Measurements from ENCODE around the gene RAB9B.

Gene RAB9B, protein sequence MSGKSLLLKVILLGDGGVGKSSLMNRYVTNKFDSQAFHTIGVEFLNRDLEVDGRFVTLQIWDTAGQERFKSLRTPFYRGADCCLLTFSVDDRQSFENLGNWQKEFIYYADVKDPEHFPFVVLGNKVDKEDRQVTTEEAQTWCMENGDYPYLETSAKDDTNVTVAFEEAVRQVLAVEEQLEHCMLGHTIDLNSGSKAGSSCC

DNA sequence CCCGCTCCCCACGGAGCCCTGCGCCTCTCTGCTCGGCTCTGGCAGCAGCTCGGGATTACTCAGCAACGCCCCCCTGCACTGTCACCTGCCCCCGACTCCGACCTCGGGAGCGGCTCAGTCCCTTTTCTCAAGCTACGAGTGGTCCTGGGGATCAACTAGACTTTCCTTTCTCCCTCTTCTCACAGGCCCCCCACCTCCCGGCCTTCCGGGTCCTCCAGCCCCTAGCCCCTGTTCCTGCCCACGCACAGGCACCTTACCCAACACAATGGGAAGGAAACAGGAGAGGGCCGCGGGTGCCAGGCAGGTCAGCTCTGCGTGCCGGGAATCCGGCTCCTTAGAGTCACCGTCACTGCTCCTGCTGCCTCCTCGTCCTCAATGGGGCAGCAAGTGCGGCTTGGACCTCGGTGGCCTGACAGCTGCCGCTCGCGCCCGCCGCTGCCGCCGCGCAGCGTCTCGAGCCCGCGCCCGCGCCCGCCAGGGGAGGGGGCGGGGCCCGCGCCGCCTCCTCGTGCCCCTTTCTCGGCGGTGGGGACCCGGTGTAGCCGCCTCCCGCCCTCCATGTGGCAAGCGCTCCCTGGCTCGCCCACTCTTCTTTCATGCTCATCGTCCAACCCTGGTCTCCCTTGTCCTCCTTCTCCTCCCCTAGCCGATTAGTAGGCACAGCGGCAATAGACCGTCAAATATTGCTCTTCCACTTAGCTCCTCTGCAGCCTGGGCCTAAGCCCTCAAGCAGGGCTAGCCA, at the start of gene RAB9B:
TSS of gene RAB9B (minus strand) at position 455 of the 742 bp plus-strand sequence. CDS start 6,473 bp downstream, outside the sequence.
- Histone ChIP-seq H3K4me3 (ENCODE audit: low read depth, low read length) (peak within 1 kb of the TSS; percentile 71), H3K4me1 (ENCODE audit: control insufficient read depth, insufficient read depth, low read length) (no peaks in the 10 kb centered on the region), H3K36me3 (ENCODE audit: control insufficient read depth, insufficient read depth, low read length) (no peaks in the 10 kb centered on the region), H3K9ac (ENCODE audit: low read length) (no peak within 1 kb of the TSS), H3K27me3 (ENCODE audit: control insufficient read depth, insufficient read depth, low read length) (peaks cover 71% of the 10 kb centered on the region), H3K9me3 (ENCODE audit: control insufficient read depth, insufficient read depth, low read depth, low read length) (no peaks in the 10 kb centered on the region), H3K27ac (ENCODE audit: low read depth, low read length) (no peak within 1 kb of the TSS)

DNA sequence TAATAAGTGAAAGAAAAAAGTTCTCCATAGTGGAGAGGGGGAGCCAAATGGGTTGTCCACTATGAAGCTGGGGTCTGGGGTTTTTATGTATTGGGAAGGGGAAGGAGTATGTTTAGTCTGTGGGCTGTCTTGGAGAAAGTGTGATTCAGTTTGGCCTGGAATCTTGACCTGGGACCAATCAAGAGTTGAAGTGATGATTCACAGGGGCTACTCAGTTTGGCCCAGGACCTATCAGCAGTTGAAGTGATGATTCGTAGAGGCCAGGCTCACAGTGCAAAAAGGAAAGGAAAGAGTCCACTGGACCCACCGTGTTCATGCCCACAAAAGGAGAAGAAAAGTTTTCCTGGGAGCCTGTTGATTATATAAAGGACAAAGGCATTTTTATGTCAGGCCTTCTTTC, 47.3 kb upstream of the RAB9B start:
- Histone ChIP-seq H3K9ac (ENCODE audit: low read length) (no peak overlapping the region), H3K9me3 (ENCODE audit: control insufficient read depth, insufficient read depth, low read depth, low read length) (no peaks in the 10 kb centered on the region), H3K27ac (ENCODE audit: low read depth, low read length) (no peak overlapping the region), H3K36me3 (ENCODE audit: control insufficient read depth, insufficient read depth, low read length) (no peaks in the 10 kb centered on the region), H3K4me3 (ENCODE audit: low read depth, low read length) (no peak overlapping the region), H3K27me3 (ENCODE audit: control insufficient read depth, insufficient read depth, low read length) (no peaks in the 10 kb centered on the region; the same call in 1 of the 2 replicates), H3K4me1 (ENCODE audit: control insufficient read depth, insufficient read depth, low read length) (peaks cover 4% of the 10 kb centered on the region; the same call in 1 of the 2 replicates)

DNA sequence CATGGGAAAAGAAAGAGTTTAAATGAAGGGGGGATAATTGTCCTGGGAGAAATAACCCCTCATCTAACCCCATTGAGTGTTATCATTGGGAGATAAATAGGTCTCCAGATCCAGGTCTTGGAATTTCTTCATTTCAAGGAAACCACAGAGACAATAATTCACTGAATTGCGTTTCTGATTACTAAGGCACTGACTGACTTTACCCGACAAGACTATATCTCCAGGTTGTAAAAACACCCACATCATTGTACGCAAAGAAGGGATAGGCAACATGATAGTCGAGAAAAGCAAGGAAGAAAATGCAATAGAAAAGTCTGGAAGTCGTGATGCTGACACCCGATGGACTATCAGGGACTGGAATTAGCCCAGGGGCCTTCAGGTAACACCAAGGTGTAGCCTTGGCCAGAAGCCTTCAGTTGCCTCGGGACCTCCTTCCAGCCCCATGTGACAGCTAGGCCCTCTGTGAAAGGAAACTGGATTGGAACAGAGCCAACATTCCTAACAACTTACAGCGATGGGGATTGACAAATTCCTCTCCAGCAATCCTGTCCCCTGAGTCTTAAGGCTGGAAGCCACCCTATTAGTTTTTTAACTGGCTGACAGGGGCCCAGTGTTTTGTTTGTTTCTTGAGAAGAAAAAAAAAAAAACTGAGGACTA, 46.5 kb upstream of the RAB9B start:
- no peaks in the 10 kb centered on the region for H3K9me3 ChIP-seq (ENCODE audit: control insufficient read depth, insufficient read depth, low read depth, low read length)
- H3K27me3 ChIP-seq (ENCODE audit: control insufficient read depth, insufficient read depth, low read length), result no peaks in the 10 kb centered on the region; the same call in 1 of the 2 replicates
- H3K4me3 ChIP-seq (ENCODE audit: low read depth, low read length), result no peak overlapping the region
- no peak overlapping the region for H3K9ac ChIP-seq (ENCODE audit: low read length)
- peaks cover 4% of the 10 kb centered on the region; the same call in 1 of the 2 replicates for H3K4me1 ChIP-seq (ENCODE audit: control insufficient read depth, insufficient read depth, low read length)
- H3K27ac ChIP-seq (ENCODE audit: low read depth, low read length), result no peak overlapping the region
- no peaks in the 10 kb centered on the region for H3K36me3 ChIP-seq (ENCODE audit: control insufficient read depth, insufficient read depth, low read length)

DNA sequence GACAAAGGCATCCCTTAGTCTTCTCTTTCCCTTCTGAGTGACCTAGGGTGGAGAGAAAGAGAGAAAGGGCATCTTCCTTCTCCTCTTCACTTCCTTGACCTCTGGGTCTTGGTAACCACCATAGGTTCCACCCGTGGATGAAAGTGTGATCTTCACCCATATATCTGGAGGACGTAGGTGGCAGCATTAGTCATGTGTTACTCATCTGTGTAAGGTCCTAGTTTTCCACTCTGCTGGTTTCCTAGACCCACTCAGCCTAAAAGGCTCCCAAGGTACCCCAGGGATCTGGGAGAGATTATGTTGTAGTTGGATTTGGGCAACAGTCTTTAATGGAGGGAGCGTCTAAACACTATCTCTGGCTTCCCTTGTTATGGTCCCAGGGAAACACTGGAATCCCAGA, 45.5 kb upstream of the RAB9B start:
- peaks cover 4% of the 10 kb centered on the region; the same call in 1 of the 2 replicates for H3K4me1 ChIP-seq (ENCODE audit: control insufficient read depth, insufficient read depth, low read length)
- no peaks in the 10 kb centered on the region; the same call in 1 of the 2 replicates for H3K27me3 ChIP-seq (ENCODE audit: control insufficient read depth, insufficient read depth, low read length)
- no peaks in the 10 kb centered on the region for H3K36me3 ChIP-seq (ENCODE audit: control insufficient read depth, insufficient read depth, low read length)
- no peak overlapping the region for H3K9ac ChIP-seq (ENCODE audit: low read length)
- no peak overlapping the region for H3K27ac ChIP-seq (ENCODE audit: low read depth, low read length)
- H3K4me3 ChIP-seq (ENCODE audit: low read depth, low read length), result no peak overlapping the region
- no peaks in the 10 kb centered on the region for H3K9me3 ChIP-seq (ENCODE audit: control insufficient read depth, insufficient read depth, low read depth, low read length)

DNA sequence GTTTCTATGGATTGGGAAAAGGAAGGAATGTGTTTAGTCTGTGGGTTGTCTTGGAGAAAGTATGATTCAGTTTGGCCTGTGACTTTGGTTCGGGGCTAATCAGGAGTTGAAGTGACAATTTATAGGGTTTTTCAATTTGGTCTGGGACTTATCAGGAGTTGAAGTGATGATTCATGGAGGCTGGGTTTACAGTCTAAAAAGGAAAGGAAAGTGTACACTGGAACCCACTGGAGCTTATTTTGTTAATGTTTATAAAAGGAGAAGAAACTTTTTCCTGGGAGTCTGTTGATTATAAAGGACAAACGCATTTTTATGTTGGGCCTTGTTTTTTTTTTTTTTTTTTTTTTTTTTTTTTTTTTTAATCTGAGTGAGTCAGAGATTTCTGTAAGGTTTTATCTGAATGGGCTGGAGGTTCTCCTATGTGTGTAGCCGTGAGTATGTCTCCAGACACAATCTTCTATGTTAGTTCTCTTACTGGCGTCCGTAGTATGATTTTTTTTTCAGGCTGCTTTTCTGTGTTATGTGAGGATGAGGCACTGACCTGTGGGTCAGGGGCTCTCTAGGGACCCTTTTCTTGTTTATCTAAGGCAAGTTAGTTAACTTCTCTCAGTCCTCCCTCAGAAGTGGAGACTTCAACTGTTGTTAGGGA, 33.0 kb upstream of the RAB9B start:
- no peaks in the 10 kb centered on the region; the same call in 1 of the 2 replicates for H3K4me1 ChIP-seq (ENCODE audit: control insufficient read depth, insufficient read depth, low read length)
- no peaks in the 10 kb centered on the region for H3K9me3 ChIP-seq (ENCODE audit: control insufficient read depth, insufficient read depth, low read depth, low read length)
- peaks cover 6% of the 10 kb centered on the region; the same call in 1 of the 2 replicates for H3K27me3 ChIP-seq (ENCODE audit: control insufficient read depth, insufficient read depth, low read length)
- H3K36me3 ChIP-seq (ENCODE audit: control insufficient read depth, insufficient read depth, low read length), result no peaks in the 10 kb centered on the region
- no peak overlapping the region for H3K4me3 ChIP-seq (ENCODE audit: low read depth, low read length)
- no peak overlapping the region for H3K27ac ChIP-seq (ENCODE audit: low read depth, low read length)
- H3K9ac ChIP-seq (ENCODE audit: low read length), result no peak overlapping the region

DNA sequence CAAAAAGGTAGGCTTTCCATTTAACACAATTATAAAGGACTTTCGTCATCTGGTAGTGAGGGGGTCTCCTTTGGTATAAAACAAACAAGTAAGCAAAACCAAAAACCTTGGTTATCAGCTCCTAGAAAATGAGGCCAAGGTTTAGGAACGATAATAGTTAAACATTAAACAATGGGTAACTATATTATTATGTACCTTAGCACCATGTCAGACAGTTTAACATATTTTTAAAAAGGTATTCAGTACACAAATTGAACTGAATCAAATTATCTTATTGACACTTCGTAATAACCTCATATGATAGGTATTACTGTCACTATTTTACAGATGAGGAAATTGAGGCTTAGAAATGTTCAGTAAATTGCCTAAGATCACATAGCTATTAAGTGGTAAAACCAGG, 32.1 kb upstream of the RAB9B start:
- no peaks in the 10 kb centered on the region for H3K36me3 ChIP-seq (ENCODE audit: control insufficient read depth, insufficient read depth, low read length)
- no peaks in the 10 kb centered on the region for H3K9me3 ChIP-seq (ENCODE audit: control insufficient read depth, insufficient read depth, low read depth, low read length)
- no peak overlapping the region for H3K27ac ChIP-seq (ENCODE audit: low read depth, low read length)
- no peak overlapping the region for H3K4me3 ChIP-seq (ENCODE audit: low read depth, low read length)
- no peaks in the 10 kb centered on the region; the same call in 1 of the 2 replicates for H3K4me1 ChIP-seq (ENCODE audit: control insufficient read depth, insufficient read depth, low read length)
- H3K9ac ChIP-seq (ENCODE audit: low read length), result no peak overlapping the region
- peaks cover 14% of the 10 kb centered on the region; the same call in 1 of the 2 replicates for H3K27me3 ChIP-seq (ENCODE audit: control insufficient read depth, insufficient read depth, low read length)

DNA sequence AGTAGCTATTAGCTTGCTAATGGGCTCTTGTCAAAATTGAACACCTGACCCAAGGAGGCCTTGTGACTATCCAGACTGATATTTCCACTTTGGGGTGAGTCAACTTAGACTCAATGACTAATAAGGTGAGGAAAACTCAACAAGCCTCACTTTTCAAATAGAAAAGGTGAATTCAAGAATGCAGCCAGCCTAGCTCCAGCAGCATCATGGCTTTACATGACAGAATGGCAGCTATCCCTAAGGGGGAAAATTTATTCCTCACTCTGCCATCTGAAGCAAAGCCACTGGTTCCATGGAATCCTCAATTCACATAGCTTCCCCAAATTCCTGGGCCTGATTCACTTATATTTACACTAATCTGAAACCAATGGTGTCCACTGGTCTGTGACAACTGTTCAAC, 29.1 kb upstream of the RAB9B start:
- H3K9me3 ChIP-seq (ENCODE audit: control insufficient read depth, insufficient read depth, low read depth, low read length), result no peaks in the 10 kb centered on the region
- H3K27me3 ChIP-seq (ENCODE audit: control insufficient read depth, insufficient read depth, low read length), result peaks cover 29% of the 10 kb centered on the region; the same call in 1 of the 2 replicates
- no peaks in the 10 kb centered on the region for H3K36me3 ChIP-seq (ENCODE audit: control insufficient read depth, insufficient read depth, low read length)
- no peaks in the 10 kb centered on the region for H3K4me1 ChIP-seq (ENCODE audit: control insufficient read depth, insufficient read depth, low read length)
- no peak overlapping the region for H3K4me3 ChIP-seq (ENCODE audit: low read depth, low read length)
- no peak overlapping the region for H3K9ac ChIP-seq (ENCODE audit: low read length)
- H3K27ac ChIP-seq (ENCODE audit: low read depth, low read length), result no peak overlapping the region

DNA sequence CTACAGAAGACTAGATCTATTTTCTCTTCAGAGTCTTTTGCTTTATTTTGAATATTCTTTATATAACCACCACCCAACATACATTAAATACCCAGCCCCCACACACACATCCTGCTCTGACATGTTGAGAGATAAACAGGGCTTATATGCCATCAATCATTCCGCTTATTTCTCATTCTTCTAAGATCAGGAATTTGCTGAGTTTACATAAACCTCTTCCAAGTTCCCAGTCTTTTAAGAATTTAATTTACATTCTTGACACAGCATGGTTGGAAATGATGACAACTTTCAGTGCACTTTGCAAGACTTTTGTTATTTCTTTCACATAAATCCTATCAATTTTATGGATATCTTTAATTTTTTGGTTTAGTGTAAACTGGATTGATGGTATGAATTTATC, 17.5 kb upstream of the RAB9B start:
- peaks cover 13% of the 10 kb centered on the region for H3K4me1 ChIP-seq (ENCODE audit: control insufficient read depth, insufficient read depth, low read length)
- no peaks in the 10 kb centered on the region for H3K36me3 ChIP-seq (ENCODE audit: control insufficient read depth, insufficient read depth, low read length)
- H3K27ac ChIP-seq (ENCODE audit: low read depth, low read length), result no peak overlapping the region
- H3K27me3 ChIP-seq (ENCODE audit: control insufficient read depth, insufficient read depth, low read length), result peaks cover 23% of the 10 kb centered on the region; the same call in 1 of the 2 replicates
- no peak overlapping the region for H3K4me3 ChIP-seq (ENCODE audit: low read depth, low read length)
- no peaks in the 10 kb centered on the region for H3K9me3 ChIP-seq (ENCODE audit: control insufficient read depth, insufficient read depth, low read depth, low read length)
- H3K9ac ChIP-seq (ENCODE audit: low read length), result no peak overlapping the region

DNA sequence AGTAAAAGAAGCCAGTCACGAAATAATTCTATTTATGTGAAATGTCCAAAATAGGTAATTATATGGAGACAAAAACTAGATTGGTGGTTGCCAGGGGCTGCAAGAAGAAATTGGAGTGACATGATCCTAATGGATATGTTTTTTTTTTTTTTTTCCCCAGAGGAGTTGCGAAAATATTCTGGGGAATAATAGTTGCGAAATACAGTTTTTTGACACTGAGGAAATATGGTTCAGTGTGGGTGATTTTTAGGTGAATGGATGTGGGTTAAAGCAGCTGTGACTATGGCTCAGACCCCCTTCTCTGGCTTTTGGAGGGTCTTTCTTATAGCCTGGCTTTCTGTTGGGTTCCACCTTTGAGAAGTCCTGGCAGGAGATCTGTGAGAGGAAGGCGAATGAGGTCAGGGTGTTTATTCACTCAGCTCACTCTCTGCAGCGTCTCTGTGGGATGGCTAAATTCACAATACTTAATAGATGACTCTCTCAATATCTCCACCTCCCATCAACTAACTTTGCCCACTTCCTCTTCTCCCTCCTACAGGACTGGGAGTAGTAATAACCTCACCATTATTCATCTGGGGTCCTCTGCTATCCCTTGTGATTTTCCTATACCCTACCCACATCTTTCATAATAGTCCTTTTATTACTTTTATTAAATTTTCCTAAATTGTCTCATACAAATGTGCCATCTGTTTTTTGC, 15.3 kb upstream of the RAB9B start:
- no peak overlapping the region for H3K27ac ChIP-seq (ENCODE audit: low read depth, low read length)
- no peak overlapping the region for H3K4me3 ChIP-seq (ENCODE audit: low read depth, low read length)
- H3K4me1 ChIP-seq (ENCODE audit: control insufficient read depth, insufficient read depth, low read length), result peaks cover 13% of the 10 kb centered on the region
- H3K27me3 ChIP-seq (ENCODE audit: control insufficient read depth, insufficient read depth, low read length), result peaks cover 19% of the 10 kb centered on the region; the same call in 1 of the 2 replicates
- H3K9ac ChIP-seq (ENCODE audit: low read length), result no peak overlapping the region
- H3K9me3 ChIP-seq (ENCODE audit: control insufficient read depth, insufficient read depth, low read depth, low read length), result no peaks in the 10 kb centered on the region
- no peaks in the 10 kb centered on the region for H3K36me3 ChIP-seq (ENCODE audit: control insufficient read depth, insufficient read depth, low read length)

DNA sequence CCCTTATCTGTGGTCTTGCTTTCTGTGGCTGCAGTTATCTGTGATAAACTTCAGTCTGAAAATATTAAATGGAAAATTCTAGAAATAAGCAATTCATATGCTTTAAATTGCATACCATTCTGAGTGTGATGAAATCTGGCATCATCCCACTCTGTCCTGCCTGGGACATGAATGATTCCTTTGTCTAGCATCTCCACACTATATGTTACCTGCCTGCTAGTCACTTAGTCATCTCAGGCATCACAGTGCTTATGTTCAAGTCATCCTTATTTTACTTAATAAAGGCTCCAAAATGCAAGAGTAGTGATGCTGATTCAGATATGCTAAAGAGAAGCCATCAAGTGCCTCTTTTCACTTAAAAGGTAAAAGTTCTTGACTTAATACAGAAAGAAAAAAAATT, 14.3 kb upstream of the RAB9B start:
- Histone ChIP-seq H3K36me3 (ENCODE audit: control insufficient read depth, insufficient read depth, low read length) (no peaks in the 10 kb centered on the region), H3K27me3 (ENCODE audit: control insufficient read depth, insufficient read depth, low read length) (peaks cover 19% of the 10 kb centered on the region; the same call in 1 of the 2 replicates), H3K9ac (ENCODE audit: low read length) (no peak overlapping the region), H3K9me3 (ENCODE audit: control insufficient read depth, insufficient read depth, low read depth, low read length) (no peaks in the 10 kb centered on the region), H3K4me1 (ENCODE audit: control insufficient read depth, insufficient read depth, low read length) (peaks cover 13% of the 10 kb centered on the region), H3K27ac (ENCODE audit: low read depth, low read length) (no peak overlapping the region), H3K4me3 (ENCODE audit: low read depth, low read length) (no peak overlapping the region)
